Smooth muscle cell (in vitro differentiated cells): Measurements from ENCODE around the gene ZNF683. TPM values are rescaled to one million over a fixed set of nuclear protein-coding genes. Genes with fewer than 3 reads are reported as not detected.

Experiments used
- DNase-seq: peaks from one replicate; lab custom pipeline; 2025; ENCODE audit not compliant: unreplicated experiment; lab: John Stamatoyannopoulos, UW
- H2AFZ ChIP-seq: fragments of 200-600 bp; sonication (generic); 2 replicates; pipeline ENCODE4 v1.6.0; 2016; ENCODE audit warnings: antibody characterized with exemption, low read depth, mild to moderate bottlenecking
- H3F3A ChIP-seq: fragments of 200-600 bp; sonication (generic); 2 replicates; pipeline ENCODE4 v1.6.0; 2017; ENCODE audit warnings: antibody characterized with exemption, low read depth
- H3K27ac ChIP-seq: fragments of 200-600 bp; sonication (generic); 2 replicates; pipeline ENCODE4 v1.5.1; 2016; ENCODE audit warnings: low read depth, mild to moderate bottlenecking
- H3K27me3 ChIP-seq: fragments of 200-600 bp; sonication (generic); 2 replicates; pipeline ENCODE4 v1.6.1; 2016; ENCODE audit warnings: low read depth, mild to moderate bottlenecking
- H3K36me3 ChIP-seq: fragments of 200-600 bp; sonication (generic); 2 replicates; pipeline ENCODE4 v1.5.1; 2016; ENCODE audit warnings: low read depth
- H3K4me1 ChIP-seq: fragments of 200-600 bp; sonication (generic); 2 replicates; pipeline ENCODE4 v1.5.1; 2016; ENCODE audit warnings: low read depth
- H3K4me2 ChIP-seq: fragments of 200-600 bp; sonication (generic); 2 replicates; pipeline ENCODE4 v1.6.0; 2016; ENCODE audit warnings: mild to moderate bottlenecking
- H3K4me3 ChIP-seq: fragments of 200-600 bp; sonication (generic); 2 replicates; pipeline ENCODE4 v1.5.1; 2016; ENCODE audit warnings: mild to moderate bottlenecking
- H3K79me2 ChIP-seq: fragments of 200-600 bp; sonication (generic); 2 replicates; pipeline ENCODE4 v1.6.0; 2016; ENCODE audit warnings: low read depth, mild to moderate bottlenecking
- H3K9ac ChIP-seq: fragments of 200-600 bp; sonication (generic); 2 replicates; pipeline ENCODE4 v1.6.0; 2016; ENCODE audit warnings: low read depth
- H3K9me3 ChIP-seq: fragments of 200-600 bp; sonication (generic); replicated peaks from 2 replicates; pipeline ENCODE4 v1.5.1; 2016; ENCODE audit warnings: low read depth
- H4K20me1 ChIP-seq: fragments of 200-600 bp; sonication (generic); 2 replicates; pipeline ENCODE4 v1.6.0; 2016; ENCODE audit warnings: low read depth
- CTCF ChIP-seq: fragments of 200-600 bp; sonication (generic); IDR thresholded peaks from 2 replicates; pipeline ENCODE4 v1.5.1; 2017; ENCODE audit warnings: borderline replicate concordance, mild to moderate bottlenecking, antibody characterized with exemption; ENCODE audit not compliant: insufficient read depth, poor library complexity, severe bottlenecking
- WGBS: methylation state at CpG from one replicate; pipeline ENCODE4 v1.1.7; 2016; ENCODE audit warnings: low lambda C conversion rate; 5-methylcytosine and 5-hydroxymethylcytosine counted together
- polyA plus RNA-seq: library from polyadenylated mRNA; unstranded; fragments of >200 nt; fragmentation: Nextera tagmentation; extraction: Ambion mirVana; gene quantifications from 2 replicates; pipeline ENCODE4 v1.2.1, GENCODE V29; 2016
- total RNA-seq: library from RNA; depleted of rRNA; stranded (reverse); fragments of >200 nt; gene quantifications from 2 replicates; pipeline ENCODE4 v1.2.3, GENCODE V29; 2014

The ZNF683 gene
- total and polyA plus RNA-seq, 2 experiments from 2014 or later = not detected

- WGBS = 91% methylated on average over 5 of the region's 5 CpGs
- H3K9me3 ChIP-seq = no peaks in the 10 kb centered on the region
- H3F3A ChIP-seq = no peaks in the 10 kb centered on the region
- no peaks in the 10 kb centered on the region for H3K27me3 ChIP-seq
- H4K20me1 ChIP-seq = no peaks in the 10 kb centered on the region
- no peaks in the 10 kb centered on the region for H3K4me1 ChIP-seq
- TF ChIP-seq CTCF = no peak
- no peaks in the 10 kb centered on the region for H3K79me2 ChIP-seq
- no peak overlapping the region for H3K9ac ChIP-seq
- H2AFZ ChIP-seq = no peak overlapping the region
- DNase-seq = no peak
- no peak overlapping the region for H3K4me2 ChIP-seq
- no peaks in the 10 kb centered on the region for H3K36me3 ChIP-seq
- no peak overlapping the region for H3K4me3 ChIP-seq
- H3K27ac ChIP-seq = no peak overlapping the region
These were observed 511 bp downstream of the ZNF683 start for GRCh38 chr1:26372039-26372438.

- WGBS = 92% methylated on average over 6 of the region's 6 CpGs
- no peaks in the 10 kb centered on the region for H3K27me3 ChIP-seq
These were observed 1.8 kb downstream of the ZNF683 start for GRCh38 chr1:26370591-26371382.

GRCh38 chr1:26368486-26368885, 4.1 kb downstream of the ZNF683 start:
- Histone ChIP-seq H3K9ac (no peak overlapping the region), H2AFZ (no peak overlapping the region), H3F3A (no peaks in the 10 kb centered on the region), H3K9me3 (no peaks in the 10 kb centered on the region), H4K20me1 (no peaks in the 10 kb centered on the region), H3K79me2 (no peaks in the 10 kb centered on the region), H3K4me2 (no peak overlapping the region), H3K27me3 (no peaks in the 10 kb centered on the region), H3K36me3 (no peaks in the 10 kb centered on the region), H3K4me1 (no peaks in the 10 kb centered on the region), H3K4me3 (no peak overlapping the region), H3K27ac (no peak overlapping the region)
- TF ChIP-seq CTCF = no peak
- no peak for DNase-seq
- 96% methylated on average over 3 of the region's 3 CpGs for WGBS

More at GRCh38 chr1:26370591-26371382, 1.8 kb downstream of the ZNF683 start:
- H3K36me3 ChIP-seq = no peaks in the 10 kb centered on the region
- TF ChIP-seq CTCF = no peak
- no peak overlapping the region for H2AFZ ChIP-seq
- H3K4me3 ChIP-seq = no peak overlapping the region
- no peak for DNase-seq
- H3K79me2 ChIP-seq = no peaks in the 10 kb centered on the region
- no peak overlapping the region for H3K27ac ChIP-seq
- H3K4me2 ChIP-seq = no peak overlapping the region
- H3K9ac ChIP-seq = no peak overlapping the region
- no peaks in the 10 kb centered on the region for H3F3A ChIP-seq
- H3K9me3 ChIP-seq = no peaks in the 10 kb centered on the region
- H4K20me1 ChIP-seq = no peaks in the 10 kb centered on the region
- no peaks in the 10 kb centered on the region for H3K4me1 ChIP-seq

DNA sequence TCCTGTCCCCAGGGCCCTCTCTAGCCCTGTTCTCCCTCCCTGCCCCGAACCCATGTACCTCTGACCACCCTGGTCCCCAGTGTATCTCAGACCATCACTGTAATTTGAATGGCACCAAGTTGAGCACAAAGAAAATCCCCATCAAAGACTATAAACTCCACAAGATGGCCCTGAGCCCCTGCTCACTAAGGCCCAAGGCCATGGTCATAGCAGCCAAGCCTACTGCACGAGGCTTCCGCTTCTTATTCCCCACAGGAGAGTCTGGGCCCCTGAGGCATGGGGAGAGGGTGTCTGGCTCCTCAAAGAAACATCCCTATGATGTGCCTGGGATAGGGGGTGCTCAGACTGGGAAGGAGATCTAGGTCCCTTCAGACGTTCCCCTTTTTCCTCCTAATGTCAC, 4.5 kb downstream of the ZNF683 start:
- no peak for DNase-seq
- no peaks in the 10 kb centered on the region for H3K27me3 ChIP-seq
- H3K9ac ChIP-seq = no peak overlapping the region
- no peaks in the 10 kb centered on the region for H4K20me1 ChIP-seq
- no peak overlapping the region for H2AFZ ChIP-seq
- no peaks in the 10 kb centered on the region for H3F3A ChIP-seq
- H3K4me2 ChIP-seq = no peak overlapping the region
- H3K79me2 ChIP-seq = no peaks in the 10 kb centered on the region
- no peak overlapping the region for H3K4me3 ChIP-seq
- H3K27ac ChIP-seq = no peak overlapping the region
- no peaks in the 10 kb centered on the region for H3K4me1 ChIP-seq
- WGBS = 88% methylated on average over 4 of the region's 4 CpGs
- no peaks in the 10 kb centered on the region for H3K9me3 ChIP-seq
- no peaks in the 10 kb centered on the region for H3K36me3 ChIP-seq
- no peak for TF ChIP-seq CTCF
